Stromal cell of bone marrow (primary cell): Measurements from ENCODE around the gene PSMA7.

Source experiments
- DNase-seq: peaks from one replicate; pipeline ENCODE4 v3.0.0-alpha.2; 2012; ENCODE audit warnings: low read depth

Gene PSMA7

DNA sequence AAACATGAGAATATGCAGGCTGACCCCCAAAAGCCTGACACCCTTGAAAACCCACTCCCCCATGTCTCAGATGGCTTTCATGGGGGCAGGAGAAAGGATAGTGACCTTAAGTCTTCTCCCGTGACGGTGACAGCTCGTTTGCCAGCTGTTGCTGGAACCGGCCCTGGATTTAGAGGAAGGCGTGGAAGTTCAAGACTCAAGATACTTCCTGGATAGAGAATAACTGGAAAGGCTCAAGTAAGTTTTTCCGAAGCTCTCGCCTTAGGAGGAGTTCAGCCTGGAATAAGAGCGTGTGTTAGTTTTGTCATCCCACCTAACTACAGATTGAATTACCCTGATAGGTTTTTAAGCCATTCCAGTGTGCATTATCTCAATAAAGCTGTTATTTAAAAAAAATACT is 28.1 kb upstream of the PSMA7 start:
- DNase-seq: no peak

DNA sequence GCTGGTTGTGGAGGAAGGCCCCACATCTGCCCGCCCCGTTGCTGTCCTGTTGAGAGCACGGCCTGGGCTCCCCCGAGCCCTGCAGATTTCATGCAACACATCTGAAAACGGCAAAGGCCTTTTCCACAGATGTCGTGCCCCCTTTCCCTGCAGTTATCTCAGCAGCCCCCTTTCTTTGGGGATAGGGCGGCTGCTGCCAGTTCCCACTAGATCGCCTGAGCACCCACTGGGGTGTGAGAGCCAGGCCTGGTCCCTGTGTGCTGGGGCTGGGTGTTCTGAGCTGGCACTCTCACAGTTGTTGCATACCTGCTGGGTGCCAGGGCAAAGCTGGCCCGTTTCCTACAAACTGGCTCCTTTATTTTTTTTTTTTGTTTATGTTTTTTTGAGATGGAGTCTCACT is 27.3 kb upstream of the PSMA7 start:
- DNase-seq: no peak

DNA sequence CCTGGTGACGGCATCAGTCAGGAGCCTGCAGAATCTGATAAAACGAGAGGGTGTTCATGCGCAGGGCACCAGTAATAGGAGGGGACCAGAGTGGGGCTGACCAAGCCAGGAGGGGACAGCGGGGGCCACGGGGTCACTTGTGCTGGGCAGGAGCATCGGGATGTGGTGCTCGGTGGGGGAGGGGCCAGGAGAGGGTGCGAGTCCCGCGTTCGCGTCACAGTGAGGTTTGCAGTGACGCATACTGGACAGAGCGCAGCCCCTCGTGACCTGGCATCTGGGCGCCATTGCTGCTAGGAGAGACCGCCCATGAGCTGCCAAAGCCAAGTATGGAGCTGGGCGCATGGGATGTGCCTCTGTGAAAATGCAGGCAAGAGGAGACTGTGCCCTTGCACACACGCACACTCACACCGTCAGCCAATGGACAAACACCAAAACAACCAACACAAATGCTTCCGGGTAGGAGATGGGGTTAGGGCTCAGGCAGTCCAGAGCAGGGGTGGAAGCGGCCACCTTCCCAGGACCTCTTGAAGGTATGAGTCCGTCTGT is 25.8 kb upstream of the PSMA7 start:
- no peak for DNase-seq

DNA sequence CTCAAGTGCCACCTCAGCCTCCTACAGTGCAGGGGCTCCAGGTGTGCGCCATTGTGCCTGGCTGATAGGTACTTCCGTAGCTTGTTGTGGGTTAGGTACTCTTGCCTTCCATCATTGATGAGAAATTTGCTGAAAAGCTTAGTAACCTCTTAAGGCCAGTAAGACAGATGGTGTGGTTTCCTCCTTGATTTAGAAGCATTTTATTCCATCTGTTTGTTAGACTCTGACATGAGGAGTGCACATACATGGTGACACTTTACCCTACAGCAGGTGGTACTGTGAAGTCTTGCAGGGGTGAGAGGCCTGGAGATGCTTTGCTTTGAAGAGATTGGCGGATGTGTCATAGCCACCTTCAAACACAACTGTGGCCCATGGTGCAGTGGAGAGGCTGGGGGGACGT is 24.9 kb upstream of the PSMA7 start:
- DNase-seq: no peak

DNA sequence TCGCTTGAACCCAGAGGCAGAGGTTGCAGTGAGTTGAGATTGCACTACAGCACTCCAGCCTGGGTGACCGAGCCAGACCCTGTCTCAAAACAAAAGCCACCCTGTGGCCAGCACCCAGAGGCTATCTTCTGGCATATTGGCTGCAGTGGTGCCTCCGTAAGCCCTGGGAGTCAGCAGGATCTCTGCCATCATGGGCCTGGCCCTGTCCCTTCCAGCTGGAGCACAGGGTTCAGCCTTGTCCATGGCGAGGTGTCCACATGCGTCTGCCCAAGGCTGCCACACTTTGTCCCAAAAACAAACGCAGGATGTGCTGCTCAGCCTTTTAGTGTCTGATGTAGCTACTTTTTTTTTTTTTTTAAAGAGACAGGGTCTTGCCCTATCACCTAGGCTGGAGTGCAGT is 24.3 kb upstream of the PSMA7 start:
- no peak for DNase-seq

DNA sequence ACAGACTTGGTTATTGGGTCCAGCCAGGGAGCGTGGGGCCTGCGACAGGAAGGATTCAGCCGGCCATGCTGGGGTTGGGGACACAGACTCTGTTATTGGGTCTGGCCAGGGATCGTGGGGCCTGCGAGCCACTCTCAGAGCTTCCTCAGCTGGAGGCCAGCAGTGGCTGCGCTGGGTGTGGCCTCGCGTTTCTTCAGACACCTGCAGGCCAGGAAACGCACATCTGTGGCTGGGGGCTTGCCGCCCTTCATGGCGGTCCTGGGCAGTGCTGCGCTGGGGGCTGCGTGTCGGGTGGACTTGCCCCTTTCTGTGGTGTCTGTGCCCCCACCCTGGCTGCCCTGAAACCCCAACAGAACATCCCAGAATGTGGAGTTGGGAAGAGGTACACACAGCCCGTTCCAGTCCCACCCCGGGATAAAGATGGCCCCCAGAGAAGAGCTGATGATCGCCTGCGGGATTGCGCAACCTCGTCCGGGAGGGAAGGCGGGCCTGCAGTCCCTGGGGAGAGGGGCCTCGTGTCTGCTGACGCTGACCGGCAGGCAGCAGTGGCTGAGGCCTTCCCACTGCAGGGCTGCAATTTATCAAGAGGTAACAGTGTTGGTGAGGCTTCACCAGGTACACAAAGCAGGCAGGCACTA is 22.7 kb upstream of the PSMA7 start:
- DNase-seq: no peak

DNA sequence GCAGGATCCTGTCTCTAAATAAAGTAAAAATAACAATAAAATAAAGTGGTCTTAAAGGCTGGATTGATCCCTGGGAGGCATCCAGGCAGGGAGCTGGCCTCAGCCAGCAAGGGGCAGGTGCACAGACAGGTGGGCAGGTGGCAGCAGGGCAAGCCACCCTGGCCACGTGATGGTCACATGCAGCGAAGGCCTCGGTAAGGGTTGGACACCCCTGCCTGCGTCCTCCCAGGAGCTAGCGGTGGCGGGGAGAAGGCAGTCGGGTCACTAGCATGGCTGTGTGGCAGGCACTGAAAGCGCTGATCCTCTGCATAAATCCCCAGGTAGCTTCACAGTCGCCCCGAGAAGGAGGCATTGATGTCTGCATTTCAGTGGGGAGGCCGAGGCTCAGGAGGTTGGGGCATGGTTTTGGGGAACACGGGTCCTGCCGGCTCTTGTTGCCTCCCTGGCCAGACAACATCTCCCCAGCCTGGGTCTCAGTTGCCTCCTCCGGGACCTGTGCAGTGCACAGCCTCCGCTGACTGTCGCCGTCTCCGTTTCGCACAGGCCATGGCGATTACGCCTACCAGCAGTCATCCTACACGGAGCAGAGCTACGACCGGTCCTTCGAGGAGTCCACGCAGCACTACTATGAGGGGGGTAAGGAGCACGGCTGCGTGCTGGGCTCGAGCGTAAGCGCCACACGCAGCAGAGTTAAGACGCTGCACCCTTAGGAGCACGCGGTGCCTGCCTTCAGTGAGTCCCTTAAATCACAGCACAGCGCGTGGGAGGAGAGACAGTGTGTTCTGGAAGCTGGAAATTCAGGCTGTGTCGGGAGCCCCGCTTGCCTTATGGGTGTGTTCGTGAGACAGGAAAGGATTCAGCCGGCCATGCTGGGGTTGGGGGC is 21.9 kb upstream of the PSMA7 start:
- DNase-seq: no peak

DNA sequence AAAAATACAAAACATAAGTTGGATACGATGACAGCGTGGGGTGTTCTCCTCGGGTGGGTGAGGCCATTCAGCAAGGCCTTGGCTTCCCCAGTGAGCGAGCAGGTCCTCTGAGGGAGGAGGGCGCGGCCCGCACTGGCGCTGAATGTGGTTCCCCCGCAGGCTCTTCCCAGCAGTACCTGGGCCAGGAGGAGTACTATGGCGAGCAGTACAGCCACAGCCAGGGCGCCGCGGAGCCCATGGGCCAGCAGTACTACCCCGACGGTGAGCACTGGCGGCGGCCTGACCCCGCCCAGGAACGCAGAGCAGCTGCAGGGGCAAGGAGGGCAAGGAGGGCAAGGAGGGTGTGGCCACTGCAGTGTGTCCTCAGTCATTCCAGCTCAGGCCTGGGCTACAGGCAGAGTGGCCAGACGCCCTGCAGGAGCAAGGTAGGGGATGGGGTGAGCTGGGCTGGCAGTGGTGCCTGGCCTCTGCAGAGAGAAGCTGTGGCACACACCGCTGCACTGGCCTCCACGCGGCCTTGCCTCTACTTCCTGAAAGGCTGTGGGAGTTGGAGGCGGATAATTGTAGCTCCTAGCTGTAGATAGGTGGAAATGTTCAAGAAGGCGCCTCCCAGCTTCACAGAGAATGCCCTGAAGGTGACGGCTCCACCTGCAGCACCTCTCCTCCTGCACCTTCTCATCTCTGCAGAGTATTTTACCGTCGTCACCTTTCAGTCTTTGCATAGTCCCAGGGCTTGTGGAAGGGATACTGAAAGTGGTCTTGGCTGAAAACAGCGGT is 21.0 kb upstream of the PSMA7 start:
- no peak for DNase-seq

DNA sequence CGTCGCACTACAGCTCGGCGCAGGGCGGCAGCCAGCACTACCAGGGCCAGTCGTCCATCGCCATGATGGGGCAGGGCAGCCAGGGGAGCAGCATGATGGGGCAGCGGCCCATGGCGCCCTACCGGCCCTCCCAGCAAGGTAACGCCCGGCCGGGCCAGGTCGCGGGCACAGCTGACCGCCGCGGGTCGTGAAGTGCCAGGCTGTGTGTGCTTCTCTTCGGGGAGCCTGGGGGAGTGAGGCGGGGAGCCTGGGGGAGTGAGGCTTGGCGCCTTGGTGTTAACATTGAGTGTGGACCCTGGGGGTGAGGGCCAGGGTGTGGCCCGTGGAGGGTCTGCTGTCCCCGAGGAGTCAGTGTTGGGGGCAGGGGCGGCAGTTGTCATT is 20.3 kb upstream of the PSMA7 start:
- DNase-seq: no peak

DNA sequence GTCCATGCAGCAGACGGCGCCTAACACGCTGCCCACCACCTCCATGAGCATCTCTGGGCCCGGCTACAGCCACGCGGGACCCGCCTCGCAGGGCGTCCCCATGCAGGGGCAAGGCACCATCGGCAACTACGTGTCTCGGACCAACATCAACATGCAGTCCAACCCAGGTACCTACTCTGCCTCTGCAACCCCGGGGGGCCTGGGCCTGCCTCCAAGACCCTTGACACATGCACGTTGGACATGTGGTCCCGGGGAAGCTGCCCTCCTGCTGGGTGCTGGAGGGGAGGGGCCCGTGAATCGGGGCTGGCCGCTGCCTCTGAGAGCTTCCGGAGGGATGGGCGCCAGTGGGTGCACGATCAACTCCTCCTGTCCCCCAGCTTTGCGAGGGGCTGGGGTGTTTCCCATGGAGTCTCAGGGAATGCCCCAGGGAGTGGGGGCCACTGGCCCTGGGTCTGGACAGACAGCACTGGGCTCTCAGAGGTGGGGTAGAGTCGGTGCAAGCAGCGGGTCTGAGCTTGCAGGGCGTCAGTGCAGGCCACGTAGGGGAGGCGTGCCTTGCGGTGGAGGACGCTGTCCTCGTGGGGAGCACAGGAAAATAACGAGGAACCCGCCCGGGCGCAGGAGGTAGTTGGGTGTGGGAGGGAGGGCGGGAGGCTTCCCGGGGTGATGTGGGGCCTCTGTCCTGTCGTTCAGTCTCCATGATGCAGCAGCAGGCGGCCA is 19.7 kb upstream of the PSMA7 start:
- DNase-seq: no peak

DNA sequence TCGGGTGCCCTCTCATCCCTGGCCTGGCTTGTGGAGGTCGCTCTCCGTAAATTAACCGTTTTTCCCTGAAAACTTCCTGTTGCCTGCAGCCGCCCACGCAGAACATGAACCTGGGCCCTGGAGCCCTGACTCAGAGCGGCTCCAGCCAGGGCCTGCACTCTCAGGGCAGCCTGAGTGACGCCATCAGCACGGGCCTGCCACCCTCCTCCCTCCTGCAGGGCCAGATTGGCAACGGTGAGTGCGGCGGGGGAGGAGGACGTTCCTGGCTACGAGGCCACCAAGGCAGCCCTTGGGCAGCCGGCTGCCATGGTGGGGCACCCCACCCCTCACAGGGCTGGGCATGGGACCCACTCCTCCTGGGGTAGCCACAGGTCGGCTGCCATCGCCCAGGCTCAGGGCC is 18.2 kb upstream of the PSMA7 start:
- DNase-seq: no peak

DNA sequence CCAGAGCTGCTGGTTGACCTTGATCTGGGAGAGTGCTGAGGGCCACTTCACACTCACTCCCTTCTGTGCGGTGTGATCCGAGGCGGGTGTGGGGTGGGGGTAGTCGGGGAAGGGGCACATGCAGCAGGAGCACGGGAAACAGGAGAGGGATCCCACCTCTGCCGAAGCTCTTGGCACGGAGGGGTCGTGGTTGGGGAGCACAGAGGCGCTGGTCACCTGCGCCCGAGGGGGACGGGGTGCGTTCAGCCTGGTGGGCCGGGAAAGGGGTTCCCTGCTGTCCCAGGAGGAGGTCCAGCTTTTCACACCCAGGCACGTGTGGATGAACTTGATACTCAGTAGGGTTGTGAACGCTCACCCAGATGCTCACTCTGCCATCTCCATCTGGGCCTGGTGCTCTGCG is 17.7 kb upstream of the PSMA7 start:
- DNase-seq: no peak

DNA sequence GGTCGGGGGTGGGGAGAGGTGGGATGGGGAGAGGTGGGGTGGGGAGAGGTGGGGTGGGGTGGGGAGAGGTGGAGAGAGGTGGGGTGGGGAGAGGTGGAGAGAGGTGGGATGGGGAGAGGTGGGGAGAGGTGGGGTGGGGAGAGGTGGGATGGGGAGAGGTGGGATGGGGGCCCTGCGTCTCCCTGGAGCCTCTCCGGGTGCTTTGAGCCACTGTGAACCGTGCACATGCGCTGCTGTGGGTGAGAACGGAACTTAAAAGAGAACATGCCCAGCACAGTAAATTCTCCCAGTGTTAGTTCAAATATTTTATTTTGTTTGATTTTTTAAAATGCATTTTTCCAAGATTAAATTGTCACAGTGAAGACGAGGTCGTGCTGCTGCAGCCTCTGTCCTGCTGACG is 17.1 kb upstream of the PSMA7 start:
- no peak for DNase-seq

DNA sequence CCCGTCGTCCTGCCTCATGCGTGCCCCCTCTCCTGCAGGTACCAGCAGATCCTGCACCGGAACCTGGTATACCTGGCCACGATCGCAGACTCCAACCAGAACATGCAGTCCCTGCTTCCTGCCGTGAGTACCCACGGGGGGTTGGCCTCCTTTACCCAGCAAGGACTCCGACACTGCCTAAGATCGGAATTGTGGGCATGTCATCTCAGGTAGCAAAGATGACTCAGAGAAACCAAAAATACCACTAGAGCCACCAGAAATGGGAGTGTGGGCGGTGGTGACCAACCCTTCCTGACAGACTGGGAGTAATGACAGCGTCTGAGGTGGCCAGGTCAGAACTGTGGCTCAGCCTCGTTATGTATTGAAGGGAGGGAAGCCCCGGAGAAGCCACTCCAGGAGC is 16.6 kb upstream of the PSMA7 start:
- no peak for DNase-seq

DNA sequence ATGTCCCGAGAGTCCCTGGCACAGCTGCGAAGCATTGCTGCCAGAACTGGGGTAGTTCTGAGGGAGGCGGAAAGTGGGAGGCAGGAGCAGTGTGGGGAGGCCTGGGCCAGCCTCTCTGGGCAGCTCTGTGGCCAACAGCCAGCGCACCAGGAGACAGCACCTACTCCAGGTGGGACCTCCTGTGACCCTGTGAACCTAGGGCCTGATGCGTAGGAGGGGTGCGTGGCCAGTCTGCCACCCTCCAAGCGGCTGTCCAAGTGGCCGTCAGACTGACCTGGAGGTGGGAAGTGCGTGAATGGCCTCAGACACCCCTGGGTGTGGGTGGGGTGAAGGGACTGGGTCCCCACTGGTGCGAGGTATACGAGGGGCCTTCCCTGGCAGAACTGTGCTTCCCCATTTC is 15.9 kb upstream of the PSMA7 start:
- DNase-seq: no peak

DNA sequence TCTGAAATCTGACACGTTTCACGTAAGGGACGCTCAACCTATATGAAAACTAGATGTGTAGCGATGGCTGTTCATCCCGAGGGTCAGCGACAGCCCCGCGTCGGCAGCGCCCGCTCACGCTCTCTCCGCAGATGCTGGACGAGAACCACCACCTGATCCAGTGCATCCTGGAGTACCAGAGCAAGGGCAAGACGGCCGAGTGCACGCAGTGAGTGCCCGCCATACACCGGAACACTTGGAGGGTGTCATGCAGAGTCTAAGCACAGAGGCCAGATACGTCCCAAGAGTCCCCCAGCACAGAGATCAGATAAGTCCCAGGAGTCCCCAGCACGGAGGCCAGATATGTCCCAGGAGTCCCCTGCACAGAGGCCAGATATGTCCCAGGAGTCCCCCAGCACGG is 15.3 kb upstream of the PSMA7 start:
- no peak for DNase-seq

DNA sequence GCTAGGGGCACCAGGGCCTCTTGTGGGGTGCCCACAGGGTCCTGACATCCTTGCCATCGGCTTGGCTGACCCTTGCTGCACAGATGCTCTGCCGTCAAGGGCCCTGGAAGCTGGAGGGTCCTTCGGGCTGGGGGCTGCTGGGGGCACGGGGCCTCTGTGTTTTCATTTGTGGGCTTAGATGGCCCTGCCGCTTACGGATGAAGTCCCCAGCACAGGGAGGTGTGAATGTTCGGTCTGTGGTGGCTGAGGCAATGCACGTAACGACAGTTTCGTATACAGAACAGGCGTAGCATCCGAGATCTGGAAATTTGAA is 14.8 kb upstream of the PSMA7 start:
- no peak for DNase-seq

DNA sequence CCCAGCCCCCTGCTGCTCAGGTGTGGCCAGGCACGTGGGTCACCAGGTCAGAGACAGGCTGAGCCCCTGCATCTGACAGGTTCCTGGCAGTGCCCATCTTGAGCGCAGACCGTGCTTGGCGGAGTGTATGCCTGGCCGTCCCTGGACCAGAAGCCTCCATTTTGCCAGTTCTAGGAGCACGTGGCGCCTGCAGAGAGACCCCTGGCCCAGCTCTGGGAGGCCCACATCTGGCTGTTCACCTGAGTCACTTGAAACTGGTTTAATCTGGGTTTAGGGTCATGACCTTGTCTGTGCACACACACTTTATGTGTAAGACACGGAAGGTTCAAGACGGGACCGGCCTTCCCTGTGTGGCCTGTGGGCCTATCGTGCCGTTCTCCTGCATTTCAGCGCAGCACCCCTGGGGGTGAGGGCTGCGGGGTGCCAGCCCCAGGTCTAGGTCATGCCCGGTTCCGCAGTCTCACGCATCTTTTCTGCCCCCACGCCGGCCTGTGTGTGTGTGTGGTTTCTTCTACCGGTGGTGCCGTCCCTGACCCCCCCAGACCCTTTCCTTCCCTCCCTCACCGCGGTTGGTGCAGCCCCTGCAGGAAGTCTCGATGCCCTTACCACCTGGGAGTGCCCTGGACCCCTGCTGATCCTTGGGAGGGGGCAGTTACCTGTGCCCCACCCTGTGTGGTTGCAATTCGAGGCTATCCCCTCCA is 14.3 kb upstream of the PSMA7 start:
- no peak for DNase-seq

DNA sequence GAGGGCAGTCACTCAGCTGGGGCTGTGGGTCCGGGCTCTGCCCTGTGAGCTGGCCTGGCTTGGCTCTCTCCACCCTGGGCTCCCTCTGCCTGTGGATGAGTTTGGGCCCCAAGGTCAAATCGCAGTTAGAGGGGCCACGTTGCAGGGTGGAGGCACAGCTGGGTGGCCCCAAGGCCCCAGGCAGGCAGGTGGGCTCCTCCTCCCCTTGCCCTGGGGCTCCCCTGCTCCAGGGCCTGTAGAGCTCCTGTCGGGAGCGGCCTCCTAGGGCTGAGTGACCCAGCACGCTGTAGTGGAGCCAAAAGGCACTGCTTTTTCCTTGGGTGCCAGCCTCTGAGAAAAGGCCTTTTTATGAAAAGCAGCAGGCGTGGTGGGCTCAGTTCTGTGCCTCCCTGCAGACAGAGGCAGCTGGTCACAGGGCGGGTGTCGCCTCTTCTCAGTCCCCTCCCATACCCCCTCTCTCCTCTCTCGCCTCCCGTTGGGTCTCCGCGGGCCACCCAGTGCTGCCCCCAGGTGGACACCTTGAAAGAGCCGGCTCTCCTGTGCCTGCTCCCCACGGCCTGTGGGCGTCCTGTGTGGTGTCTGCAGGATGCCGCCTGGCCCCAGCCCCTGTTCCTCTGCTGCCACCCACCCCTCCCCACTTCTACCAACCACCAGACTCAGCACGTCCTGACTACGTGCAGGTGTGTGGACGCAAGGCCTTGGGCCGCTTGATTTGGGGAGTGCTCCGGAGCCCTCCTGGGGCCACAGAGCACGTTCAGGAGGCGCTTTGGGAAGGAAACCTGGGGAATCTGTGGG is 13.6 kb upstream of the PSMA7 start:
- no peak for DNase-seq

DNA sequence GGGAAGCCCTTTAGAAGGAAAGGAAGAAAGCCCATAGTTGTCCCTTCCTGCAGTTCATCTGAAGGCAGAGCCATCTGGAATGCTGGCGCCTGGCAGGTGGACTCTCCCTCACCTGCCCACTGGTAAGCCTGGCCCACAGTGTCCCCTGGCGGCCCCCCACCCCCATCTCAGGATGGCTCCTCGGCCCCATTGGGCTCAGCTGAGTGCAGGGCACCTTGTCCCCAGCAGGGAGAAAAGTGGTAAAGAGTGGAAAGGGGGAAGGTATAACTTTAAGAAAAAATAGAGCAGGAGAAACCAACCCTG is 13.0 kb upstream of the PSMA7 start:
- no peak for DNase-seq
